Mammary epithelial cell (primary cell): ENCODE measurements around the gene KRTAP29-1.

Experiments used
- CTCF ChIP-seq, 2 donors: IDR thresholded peaks in 1 of 2; conservative IDR thresholded peaks in 1 of 2; 2 replicates each; pipeline ENCODE4 v1.5.1; 2011 to 2012; ENCODE audit warnings: inconsistent platforms in 2 of 2, low read length in 2 of 2, mild to moderate bottlenecking in 2 of 2, control low read depth in 1 of 2, low read depth in 1 of 2; ENCODE audit not compliant: insufficient read depth in 1 of 2; ENCODE audit errors: extremely low read depth in 1 of 2
- EZH2 ChIP-seq: IDR thresholded peaks from 2 replicates; pipeline ENCODE4 v1.6.1; 2012; ENCODE audit warnings: low read length, inconsistent platforms, borderline replicate concordance

GRCh38 chr17:41263212-41263611, 39.4 kb downstream of the KRTAP29-1 start:
- no peak for TF ChIP-seq CTCF (conservative IDR thresholded peaks at IDR 0.05 in 1 of 2, IDR thresholded peaks at IDR 0.05 in 1 of 2; ENCODE audit: extremely low read depth in 1 of 2, insufficient read depth in 1 of 2, low read depth in 1 of 2, low read length in 2 of 2)
- no peak for TF ChIP-seq EZH2
